ENCODE data around the gene OTUB1.
"Not testable (repeated sequence)": the region's sequence is repeated elsewhere in the genome, so short reads cannot be mapped to it uniquely, and the experiment has no call there.

The OTUB1 gene, protein sequence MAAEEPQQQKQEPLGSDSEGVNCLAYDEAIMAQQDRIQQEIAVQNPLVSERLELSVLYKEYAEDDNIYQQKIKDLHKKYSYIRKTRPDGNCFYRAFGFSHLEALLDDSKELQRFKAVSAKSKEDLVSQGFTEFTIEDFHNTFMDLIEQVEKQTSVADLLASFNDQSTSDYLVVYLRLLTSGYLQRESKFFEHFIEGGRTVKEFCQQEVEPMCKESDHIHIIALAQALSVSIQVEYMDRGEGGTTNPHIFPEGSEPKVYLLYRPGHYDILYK

DNA sequence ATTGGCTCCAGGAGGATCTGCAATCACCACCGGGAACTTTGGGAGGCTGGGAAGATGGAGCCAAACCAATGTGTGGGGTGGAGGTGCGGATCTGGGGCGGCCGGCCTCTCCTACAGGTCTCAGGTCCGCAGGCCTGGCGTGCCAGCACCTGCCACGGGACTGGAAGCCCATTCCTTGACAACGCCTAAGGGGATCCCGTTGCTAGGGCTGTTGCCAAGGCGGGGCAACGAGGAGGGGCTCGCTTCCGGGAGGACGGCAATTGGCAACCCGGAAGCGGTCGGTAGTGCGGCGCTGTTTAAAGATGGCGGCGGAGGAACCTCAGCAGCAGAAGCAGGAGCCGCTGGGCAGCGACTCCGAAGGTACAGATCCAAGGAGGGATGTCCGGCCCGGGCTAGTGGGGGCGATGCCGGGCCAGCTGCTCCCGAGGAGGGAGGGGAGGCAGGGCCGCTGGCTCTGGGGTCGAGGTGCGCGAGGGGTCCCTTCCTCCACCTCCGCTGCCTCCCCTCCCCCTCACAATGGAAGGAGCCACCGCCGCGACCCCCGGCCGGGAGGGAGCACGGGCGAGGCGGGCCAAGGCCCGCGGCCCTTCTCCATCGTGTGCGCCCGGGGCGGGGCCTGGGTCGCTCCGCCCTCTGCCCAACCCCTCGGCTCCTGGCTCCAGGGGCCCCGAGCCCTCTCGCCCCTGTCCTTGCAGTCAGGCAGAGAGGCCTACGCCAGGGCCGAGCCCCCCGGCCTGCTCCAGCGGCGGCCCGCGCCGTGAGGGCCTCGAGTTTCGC lies at the start of gene OTUB1:
TSS of gene OTUB1 (plus strand) at position 283 of the 776 bp plus-strand sequence. CDS start at position 302, 19 bp downstream.
- peak; percentile 85 for DNase-seq

DNA sequence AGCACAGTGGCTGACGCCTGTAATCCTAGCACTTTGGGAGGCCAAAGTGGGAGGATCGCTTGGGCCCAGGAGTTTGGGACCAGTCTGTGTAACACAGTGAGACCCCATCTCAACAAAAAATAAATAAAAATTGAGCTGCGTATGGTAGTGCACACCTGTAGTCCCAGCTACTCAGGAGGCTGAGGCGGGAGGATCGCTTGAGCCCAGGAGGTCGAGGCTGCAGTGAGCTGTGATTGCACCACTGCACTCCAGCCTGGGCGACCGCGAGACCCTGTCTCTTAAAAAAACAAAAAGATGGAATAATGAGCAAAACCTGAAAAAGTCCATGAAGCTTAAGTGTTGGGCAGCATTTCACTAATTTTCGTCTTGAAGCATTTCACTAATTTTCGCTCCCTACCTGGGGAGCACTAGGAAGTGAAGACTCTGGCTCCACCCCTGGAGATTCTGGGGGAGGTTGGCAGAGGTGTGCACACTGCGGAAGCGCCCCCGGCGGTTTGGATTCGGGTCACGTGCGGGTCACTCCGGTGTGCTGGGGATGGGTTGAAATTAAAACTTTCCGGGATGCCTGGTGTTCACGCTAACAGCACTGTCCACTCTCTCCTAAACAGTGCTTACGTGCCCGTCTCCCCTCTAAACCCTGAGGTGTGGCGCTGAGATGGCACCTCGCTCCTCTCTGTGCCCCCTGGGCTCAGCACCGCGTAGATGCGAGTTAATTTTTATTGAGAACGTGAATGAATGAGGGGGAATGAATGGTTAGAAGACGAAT lies 48.3 kb upstream of the OTUB1 start:
- DNase-seq: no peak

DNA sequence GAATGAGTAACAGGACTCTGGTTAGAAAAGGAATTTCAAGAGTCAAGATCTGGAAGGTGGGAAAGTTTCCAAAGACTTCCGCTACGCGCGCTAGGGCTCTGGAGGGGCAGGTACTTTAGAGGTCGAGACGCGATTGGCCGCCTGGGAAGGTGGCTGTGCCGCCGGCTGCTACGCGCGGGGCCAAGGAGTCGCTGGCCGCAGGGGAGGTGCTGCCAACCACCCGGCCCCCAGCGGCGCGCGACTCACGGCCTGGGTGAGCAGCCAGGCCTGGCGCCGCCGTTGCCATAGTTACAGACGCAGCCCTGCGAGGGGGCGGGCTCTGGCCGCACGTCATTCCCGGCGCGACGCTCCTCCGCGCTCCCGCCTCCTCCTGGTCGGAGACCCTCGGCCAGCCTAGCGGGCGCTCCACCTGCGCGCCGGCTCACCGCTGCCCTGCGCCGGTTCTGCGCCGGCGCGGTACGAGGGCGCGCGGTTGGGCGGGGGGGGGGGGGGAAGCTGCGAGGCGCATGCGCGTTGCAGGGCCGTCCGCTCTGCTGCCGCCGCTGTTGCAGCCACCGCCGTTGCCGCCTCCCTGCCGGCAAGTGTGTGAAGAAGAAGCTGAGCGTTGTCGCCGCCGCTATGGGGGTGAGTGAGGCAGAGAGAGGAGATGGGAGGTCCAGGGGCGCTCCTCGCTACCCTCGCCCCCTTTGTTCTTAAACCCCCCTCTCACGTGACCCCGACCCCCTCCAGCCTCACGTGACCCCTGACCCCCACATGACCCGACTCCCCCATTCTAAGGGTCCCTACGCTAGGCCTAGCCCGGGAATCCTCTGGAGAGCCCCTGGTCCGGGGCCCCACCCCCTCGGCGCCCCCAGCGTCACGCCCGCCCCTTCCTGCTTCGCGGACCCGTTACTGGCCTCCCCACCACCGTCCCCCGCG lies 47.5 kb upstream of the OTUB1 start, which contains the start of gene NAA40:
TSS of gene NAA40 (plus strand) at position 524 of the 918 bp plus-strand sequence. CDS start at position 619, 95 bp downstream.
- DNase-seq: peak; percentile 90

DNA sequence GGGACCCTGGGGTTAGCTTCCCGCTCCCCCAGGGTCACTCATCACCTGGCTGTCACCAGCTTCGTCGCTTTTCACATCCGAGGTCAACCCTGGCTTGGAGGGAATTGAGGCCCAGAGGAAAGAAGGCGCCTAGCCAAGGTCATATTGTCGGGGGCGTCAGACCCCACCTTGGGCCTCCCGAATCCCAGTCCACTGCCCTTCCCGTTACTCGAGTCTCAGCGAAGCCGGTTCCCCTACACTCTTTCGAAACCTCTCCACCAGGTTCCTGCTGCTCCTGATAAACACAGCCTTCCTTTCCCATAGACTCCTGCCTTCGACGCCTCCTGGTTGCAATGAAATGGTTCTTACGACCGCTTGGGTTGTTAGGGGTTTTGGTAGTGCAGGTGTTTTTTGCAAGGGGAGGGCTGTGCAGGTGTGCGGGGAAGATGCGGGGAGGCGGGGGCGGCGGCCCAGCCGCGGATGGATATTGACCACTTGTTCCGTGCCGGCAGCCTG lies 46.8 kb upstream of the OTUB1 start:
- no peak for DNase-seq

DNA sequence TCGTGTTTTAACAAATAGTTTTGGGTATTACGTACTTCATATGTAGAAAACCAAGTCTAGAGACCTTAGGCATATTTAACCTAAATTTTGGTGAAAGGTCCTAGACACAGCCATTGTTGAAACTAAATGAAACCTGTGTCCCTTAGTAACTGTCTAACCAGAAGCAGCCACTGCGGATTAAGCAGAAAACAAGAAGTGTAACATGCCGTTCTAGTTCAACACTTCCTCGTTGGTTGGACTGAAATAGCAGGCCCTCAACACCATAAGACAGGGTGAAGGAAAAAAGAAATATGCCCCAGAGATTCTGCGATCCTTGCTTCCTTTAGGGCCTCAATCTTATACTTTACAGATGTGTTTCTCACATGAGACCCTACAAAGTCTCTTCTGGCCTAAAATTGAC lies 45.5 kb upstream of the OTUB1 start:
- no peak for DNase-seq

DNA sequence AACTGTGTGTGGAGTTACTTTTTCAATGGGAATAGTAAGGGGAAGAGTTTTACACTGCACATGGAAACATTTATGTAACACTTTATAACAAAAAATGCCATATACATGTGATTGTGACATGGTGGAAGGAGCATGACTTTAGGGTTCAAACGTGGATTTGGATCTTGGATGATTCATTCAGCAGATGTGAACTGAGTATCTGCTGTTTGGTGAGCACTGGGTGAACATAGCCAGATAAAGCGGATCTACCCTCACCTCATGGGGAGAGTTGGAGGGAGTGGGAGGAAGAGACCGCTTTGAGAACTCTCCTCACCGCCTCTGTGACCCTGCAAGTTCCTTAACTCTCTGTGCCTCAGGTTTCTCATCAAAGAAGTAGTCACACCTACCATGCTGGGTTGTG lies 44.3 kb upstream of the OTUB1 start:
- DNase-seq: no peak

DNA sequence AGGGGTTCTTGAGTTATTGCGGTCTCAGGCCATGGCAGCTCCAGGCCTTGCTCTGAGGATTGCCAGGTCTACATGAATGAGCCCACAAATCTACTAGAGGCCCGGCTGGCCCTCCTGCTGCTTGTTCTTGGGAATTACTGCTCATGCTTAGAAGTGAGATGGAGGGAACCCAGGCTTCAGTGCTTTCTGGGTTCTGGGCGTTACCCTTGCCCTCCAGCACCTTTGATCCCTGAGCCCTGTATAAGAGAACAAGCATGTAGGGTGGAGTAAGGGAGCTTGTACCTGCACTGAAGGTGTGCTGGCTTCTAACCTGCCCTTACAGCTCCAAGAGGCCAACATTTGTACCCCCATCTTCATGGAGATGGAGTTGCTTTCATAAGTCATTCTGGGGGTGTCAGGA lies 43.4 kb upstream of the OTUB1 start:
- no peak for DNase-seq

DNA sequence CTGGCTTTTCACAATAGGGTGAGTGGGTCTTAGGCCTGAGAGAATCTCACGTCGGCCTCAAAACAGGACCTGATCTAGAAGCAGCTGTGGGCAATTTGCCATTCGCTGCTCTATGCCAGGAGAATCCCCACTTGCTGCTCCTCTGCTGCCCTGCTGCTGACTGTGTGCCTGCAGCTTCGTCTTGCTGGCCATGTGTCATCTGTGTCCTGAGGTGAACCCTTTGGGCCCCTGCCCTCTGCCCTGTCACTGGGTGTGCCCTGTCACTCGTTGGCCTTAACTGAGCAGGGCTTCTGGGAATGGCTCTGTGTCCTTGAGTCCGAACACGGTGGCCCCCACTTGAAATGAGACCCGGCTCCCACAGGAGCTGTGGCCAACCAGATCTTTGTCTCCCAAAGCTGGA lies 41.3 kb upstream of the OTUB1 start:
- no peak for DNase-seq

DNA sequence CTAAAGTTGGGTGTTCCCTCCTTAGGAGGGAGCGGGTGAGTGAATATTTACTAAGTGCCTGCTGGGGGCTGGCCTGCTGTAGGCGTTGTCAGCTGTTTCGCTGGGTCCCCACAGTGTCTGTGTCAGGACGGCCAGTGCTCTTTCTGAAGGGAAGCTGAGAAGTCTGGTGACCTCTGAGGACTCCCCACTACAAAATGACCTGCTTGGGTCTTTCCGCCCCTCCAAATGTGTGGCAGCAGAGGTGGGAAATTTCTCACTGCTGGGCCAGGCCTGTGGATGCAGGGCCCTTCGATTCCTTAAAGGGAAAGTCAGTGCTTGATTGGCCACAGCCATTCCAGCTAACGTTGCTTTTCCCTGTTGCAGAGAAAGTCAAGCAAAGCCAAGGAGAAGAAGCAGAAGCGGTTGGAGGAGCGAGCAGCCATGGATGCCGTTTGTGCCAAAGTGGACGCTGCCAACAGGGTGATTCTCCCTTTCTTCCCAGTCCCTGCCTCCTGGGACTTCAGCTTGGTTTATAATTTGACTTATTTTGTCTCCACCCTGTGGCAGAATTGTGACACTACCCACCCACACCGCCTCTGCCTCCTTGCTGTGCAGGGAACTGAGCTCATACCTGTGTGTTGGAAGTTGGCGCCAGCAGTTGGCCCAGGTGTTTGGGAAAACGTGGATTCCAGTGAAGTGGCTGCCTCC lies 40.6 kb upstream of the OTUB1 start:
- DNase-seq: no peak

DNA sequence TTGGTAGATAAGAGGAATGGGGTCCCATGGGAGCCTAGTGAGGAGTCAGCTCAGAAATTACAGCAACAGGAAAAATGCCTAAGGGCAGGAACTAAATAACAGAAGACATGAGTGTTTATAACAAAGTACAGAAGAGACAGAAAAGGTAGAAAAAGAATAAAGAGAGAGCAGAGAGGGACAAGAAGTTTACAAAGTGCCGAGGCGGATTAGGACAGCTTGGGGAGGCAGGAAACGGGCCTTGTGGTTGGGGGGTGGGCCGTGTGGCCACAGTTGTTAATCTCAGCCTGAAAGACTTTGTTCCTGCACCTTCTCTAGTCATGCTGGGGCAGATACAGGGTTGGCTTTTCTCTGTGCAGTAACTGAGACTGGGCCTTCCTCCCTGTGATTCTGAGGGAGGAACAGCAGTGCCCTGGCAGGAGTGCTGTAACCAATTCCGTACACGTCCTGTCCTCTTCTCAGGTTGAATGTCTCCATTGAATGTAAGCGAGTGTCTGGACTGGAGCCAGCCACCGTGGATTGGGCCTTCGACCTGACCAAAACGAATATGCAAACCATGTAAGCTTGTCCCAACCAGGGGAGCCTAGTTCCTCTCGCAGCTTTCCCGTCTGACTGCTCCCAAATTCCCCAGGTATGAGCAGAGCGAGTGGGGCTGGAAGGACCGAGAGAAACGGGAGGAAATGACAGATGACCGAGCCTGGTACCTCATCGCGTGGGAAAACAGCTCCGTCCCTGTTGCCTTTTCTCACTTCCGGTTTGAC lies 34.3 kb upstream of the OTUB1 start:
- no peak for DNase-seq

DNA sequence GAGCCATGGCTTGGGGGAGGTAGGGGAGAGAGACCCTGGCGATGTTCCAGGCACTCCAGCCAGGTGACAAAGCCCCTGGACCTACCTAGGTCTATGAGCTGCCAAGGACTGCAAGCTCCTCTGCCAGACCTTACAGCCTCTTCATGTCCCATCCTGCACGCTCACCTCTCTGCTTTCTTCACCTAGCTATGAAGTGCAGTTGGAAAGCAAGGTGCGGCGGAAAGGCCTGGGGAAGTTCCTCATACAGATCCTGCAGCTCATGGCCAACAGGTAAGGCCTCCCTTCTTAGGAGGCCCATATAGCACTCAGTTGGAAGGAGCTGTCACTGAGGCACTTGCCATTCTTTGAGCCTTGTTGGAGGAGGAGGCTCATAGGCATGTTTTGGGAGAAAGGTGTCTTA lies 33.7 kb upstream of the OTUB1 start:
- DNase-seq: no peak

DNA sequence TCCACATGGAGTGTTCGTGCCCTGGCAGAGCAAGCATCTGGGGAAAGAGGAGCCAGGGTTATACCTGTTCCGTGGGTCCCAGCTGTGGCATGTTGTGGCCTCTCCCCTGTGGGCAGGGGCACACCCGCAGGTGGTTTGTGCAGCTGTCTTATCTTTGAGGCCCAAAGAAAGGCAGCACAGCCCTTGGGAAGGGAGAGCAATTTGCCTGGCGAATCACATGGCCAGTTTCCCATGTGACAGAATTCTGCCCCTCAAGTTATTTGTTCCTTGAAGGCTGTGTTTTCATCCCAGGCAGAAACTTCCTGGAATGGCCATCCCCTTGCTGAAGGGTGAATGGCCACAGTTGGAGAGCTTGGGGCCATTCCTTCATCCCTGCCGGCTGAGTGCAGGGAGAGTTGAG lies 28.2 kb upstream of the OTUB1 start:
- no peak for DNase-seq

DNA sequence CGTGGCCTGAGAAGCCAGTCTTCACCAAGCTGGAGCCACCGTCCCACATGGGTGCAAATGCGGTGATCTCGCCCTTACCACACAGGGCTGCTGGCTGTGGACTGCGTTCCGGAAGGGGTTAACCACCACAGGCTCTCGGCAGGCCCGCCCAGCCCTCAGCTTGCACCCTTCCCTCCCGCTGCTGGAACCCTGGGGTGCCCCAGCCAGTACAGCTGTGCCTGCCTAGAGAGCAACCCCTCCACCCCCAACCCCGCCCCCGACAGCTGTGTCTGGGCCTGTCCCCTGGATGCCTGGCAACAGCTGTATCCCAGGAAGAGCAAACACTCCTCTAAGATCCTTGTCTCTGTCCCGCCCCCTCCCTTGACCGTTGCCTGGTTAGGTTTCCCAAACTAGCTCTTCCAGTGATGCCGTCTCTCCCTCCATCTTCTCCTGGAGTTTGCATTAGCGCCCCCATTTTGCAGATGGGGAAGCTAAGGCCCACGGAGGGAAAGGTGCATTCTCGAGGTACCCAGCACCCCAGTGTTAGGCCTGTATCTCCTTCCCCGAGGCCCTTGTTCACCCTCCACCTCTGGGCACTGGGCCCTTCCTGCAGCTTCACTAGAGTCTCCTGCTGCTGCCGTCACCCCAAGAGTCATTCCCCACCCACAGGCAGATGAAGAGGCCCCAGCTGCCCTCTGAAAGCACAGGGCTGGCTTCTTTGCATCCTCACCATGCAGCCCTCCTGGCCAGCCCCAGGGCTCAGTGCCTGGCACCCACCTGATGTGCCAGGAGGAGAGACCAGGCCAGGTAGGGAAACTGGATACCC lies 24.4 kb upstream of the OTUB1 start:
- DNase-seq: no peak

DNA sequence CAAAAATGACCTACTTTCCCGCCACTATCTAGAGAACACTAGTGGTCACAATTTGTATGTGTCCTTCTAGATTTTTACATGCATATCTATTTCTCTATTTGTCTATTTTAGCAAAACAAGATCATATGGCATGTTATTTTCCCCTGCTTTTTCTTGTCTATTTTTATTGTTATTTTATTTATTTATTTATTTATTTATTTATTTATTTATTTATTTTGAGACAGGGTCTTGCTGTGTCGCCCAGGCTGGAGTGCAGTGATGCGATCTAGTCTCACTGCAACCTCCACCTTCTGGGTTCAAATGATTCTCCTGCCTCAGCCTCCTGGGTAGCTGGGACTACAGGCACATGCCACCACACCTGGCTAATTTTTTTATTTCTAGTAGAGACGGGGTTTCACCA lies 22.3 kb upstream of the OTUB1 start:
- DNase-seq: not testable (repeated sequence)

DNA sequence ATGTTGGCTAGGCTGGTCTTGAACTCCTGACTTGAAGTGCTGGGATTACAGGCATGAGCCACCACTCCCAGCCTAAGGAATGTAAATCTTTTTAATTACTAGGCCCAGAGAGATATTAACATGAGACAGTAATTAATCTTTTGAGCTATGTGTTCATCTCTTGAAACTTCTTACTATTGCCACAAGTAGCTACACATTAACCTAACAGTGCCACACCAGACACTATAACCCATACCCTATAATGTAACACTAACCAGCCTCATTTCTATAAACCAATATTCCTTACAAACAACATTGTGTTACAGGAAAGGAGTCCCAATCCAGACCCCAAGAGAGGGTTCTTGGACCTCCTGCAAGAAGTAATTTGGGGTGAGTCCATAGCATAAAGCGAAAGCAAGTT lies 19.8 kb upstream of the OTUB1 start:
- DNase-seq: no peak

DNA sequence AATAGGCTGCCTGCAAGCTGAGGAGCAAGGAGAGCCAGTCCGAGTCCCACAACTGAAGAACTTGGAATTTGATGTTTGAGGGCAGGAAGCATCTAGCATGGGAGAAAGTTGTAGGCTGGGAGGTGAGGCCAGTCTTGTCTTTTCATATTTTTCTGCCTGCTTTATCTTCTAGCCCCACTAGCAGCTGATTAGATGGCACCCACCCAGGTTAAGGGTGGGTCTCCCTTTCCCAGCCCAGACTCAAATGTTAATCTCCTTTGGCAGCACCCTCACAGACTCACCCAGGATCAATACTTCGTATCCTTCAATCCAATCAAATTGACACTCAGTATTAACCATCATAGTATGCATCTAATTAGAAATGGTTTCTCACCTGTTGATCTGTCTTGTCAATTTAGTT lies 16.8 kb upstream of the OTUB1 start:
- DNase-seq: no peak

DNA sequence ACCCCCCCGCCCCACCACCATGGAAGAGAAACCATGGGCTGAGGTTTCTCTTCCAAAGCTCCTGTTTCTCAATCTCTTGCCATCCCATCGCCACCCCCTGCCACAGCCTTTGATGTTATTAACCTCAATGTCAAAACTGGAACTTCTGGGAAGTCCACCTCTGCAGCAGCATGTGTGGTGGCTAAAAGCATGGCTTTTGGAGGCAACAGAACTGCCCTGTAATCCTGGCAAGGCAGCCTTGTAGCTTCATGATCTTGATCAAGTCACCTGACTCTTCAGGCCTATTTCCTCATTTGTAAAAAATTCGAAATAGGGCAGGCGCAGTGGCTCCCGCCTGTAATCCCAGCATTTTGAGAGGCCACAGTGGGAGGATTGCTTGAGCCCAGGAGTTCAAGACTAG lies 15.3 kb upstream of the OTUB1 start:
- no peak for DNase-seq

DNA sequence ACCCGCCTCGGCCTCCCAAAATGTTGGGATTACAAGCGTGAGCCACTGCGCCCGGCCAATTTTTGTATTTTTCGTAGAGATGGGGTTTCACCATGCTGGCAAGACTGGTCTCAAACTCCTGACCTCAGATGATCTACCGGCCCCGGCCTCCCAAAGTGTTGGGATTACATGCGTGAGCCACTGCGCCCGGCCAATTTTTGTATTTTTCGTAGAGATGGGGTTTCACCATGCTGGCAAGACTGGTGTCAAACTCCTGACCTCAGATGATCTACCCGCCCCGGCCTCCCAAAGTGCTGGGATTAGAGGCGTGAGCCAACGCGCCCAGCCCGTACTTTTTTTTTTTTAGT lies 12.4 kb upstream of the OTUB1 start:
- not testable (repeated sequence) for DNase-seq

DNA sequence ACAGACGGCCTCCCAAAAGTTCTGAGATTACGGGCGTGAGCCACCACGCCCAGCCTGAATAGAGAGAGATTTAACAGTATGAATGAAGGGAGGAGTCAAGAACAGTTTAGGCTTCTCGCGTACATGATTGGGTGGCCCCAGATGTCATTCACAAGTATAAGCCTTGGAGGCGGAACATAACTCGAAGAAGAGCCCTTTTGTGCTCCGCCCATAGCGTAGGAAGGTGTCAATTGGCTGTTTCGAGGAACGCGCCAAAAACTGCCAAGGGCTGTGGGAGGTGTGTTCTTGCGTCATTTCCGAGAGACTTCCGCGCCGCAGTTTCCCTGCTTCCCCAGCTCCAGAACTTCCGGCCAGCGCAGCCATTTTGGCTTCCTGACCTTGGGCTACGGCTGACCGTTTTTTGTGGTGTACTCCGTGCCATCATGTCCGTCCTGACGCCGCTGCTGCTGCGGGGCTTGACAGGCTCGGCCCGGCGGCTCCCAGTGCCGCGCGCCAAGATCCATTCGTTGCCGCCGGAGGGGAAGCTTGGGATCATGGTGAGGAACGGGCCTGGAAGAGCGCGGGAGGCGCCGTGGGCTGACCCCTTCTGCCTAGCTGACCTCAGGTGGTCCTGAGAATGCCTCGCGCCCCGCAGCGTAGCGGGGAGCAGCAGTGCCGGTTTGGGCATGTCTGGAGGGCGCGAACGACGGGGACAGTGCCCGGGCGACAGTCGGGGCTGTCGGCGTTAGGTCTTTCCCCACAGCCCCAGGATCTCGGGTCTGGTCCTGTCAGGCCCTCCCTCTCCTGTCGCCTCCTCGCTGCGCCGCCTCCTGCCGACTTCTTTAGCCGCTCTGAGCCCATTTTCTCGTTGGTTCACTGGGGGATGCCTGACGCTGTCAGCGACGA lies 11.7 kb upstream of the OTUB1 start, which contains the start of gene COX8A:
TSS of gene COX8A (plus strand) at position 362 of the 885 bp plus-strand sequence. CDS start at position 423, 61 bp downstream.
- peak; percentile 89 for DNase-seq
